ENCODE data around the gene SEMA4A.

Gene SEMA4A

GRCh38 chr1:156128654-156129597 is 24.5 kb upstream of the SEMA4A start:
- Histone ChIP-seq H3K27me3 (ENCODE audit: insufficient read depth, low read length) (no peaks in the 10 kb centered on the region), H3K27ac (ENCODE audit: low read length) (peak overlapping the region; percentile 49), H3K36me3 (ENCODE audit: insufficient read depth, low read depth, low read length) (peaks cover 14% of the 10 kb centered on the region; the same call in 1 of the 2 replicates), H3K9me3 (ENCODE audit: insufficient read depth, low read depth, low read length) (no peaks in the 10 kb centered on the region), H3K9ac (ENCODE audit: low read depth, low read length) (peak overlapping the region; percentile 67; the same call in 1 of the 2 replicates), H3K4me3 (ENCODE audit: low read length) (no peak overlapping the region), H3K4me1 (ENCODE audit: insufficient read depth, low read length) (peaks cover 27% of the 10 kb centered on the region)

GRCh38 chr1:156129687-156130577 is 23.5 kb upstream of the SEMA4A start:
- Histone ChIP-seq H3K9me3 (ENCODE audit: insufficient read depth, low read depth, low read length) (no peaks in the 10 kb centered on the region), H3K27me3 (ENCODE audit: insufficient read depth, low read length) (no peaks in the 10 kb centered on the region), H3K4me3 (ENCODE audit: low read length) (0 out of 2 replicates have a peak overlapping the region, but pooled peaks have one; percentile 2), H3K27ac (ENCODE audit: low read length) (peak overlapping the region; percentile 49), H3K4me1 (ENCODE audit: insufficient read depth, low read length) (peaks cover 26% of the 10 kb centered on the region), H3K36me3 (ENCODE audit: insufficient read depth, low read depth, low read length) (peaks cover 24% of the 10 kb centered on the region), H3K9ac (ENCODE audit: low read depth, low read length) (peak overlapping the region; percentile 67)

GRCh38 chr1:156130578-156130942 is 22.8 kb upstream of the SEMA4A start:
- Histone ChIP-seq H3K9me3 (ENCODE audit: insufficient read depth, low read depth, low read length) (no peaks in the 10 kb centered on the region), H3K27ac (ENCODE audit: low read length) (no peak overlapping the region), H3K27me3 (ENCODE audit: insufficient read depth, low read length) (no peaks in the 10 kb centered on the region), H3K4me3 (ENCODE audit: low read length) (no peak overlapping the region), H3K4me1 (ENCODE audit: insufficient read depth, low read length) (peaks cover 26% of the 10 kb centered on the region), H3K36me3 (ENCODE audit: insufficient read depth, low read depth, low read length) (peaks cover 29% of the 10 kb centered on the region), H3K9ac (ENCODE audit: low read depth, low read length) (no peak overlapping the region)

- peaks cover 56% of the 10 kb centered on the region for H3K36me3 ChIP-seq (ENCODE audit: insufficient read depth, low read depth, low read length)
These were observed 18.5 kb upstream of the SEMA4A start for GRCh38 chr1:156134716-156135435.

GRCh38 chr1:156135930-156136871 is 17.2 kb upstream of the SEMA4A start:
- Histone ChIP-seq H3K9ac (ENCODE audit: low read depth, low read length) (no peak overlapping the region), H3K4me3 (ENCODE audit: low read length) (no peak overlapping the region), H3K4me1 (ENCODE audit: insufficient read depth, low read length) (no peaks in the 10 kb centered on the region), H3K9me3 (ENCODE audit: insufficient read depth, low read depth, low read length) (no peaks in the 10 kb centered on the region), H3K27ac (ENCODE audit: low read length) (no peak overlapping the region), H3K36me3 (ENCODE audit: insufficient read depth, low read depth, low read length) (peaks cover 51% of the 10 kb centered on the region), H3K27me3 (ENCODE audit: insufficient read depth, low read length) (no peaks in the 10 kb centered on the region)

More at GRCh38 chr1:156134716-156135435, 18.5 kb upstream of the SEMA4A start:
- Histone ChIP-seq H3K9ac (ENCODE audit: low read depth, low read length) (no peak overlapping the region), H3K9me3 (ENCODE audit: insufficient read depth, low read depth, low read length) (no peaks in the 10 kb centered on the region), H3K27me3 (ENCODE audit: insufficient read depth, low read length) (no peaks in the 10 kb centered on the region), H3K4me3 (ENCODE audit: low read length) (no peak overlapping the region), H3K27ac (ENCODE audit: low read length) (no peak overlapping the region), H3K4me1 (ENCODE audit: insufficient read depth, low read length) (peaks cover 3% of the 10 kb centered on the region)

GRCh38 chr1:156136970-156137483 is 16.4 kb upstream of the SEMA4A start:
- H3K9me3 ChIP-seq (ENCODE audit: insufficient read depth, low read depth, low read length): no peaks in the 10 kb centered on the region
- H3K4me3 ChIP-seq (ENCODE audit: low read length): no peak overlapping the region
- no peak overlapping the region for H3K27ac ChIP-seq (ENCODE audit: low read length)
- no peaks in the 10 kb centered on the region for H3K27me3 ChIP-seq (ENCODE audit: insufficient read depth, low read length)
- no peaks in the 10 kb centered on the region for H3K4me1 ChIP-seq (ENCODE audit: insufficient read depth, low read length)
- peaks cover 46% of the 10 kb centered on the region for H3K36me3 ChIP-seq (ENCODE audit: insufficient read depth, low read depth, low read length)
- H3K9ac ChIP-seq (ENCODE audit: low read depth, low read length): no peak overlapping the region

- Histone ChIP-seq H3K9ac (ENCODE audit: low read depth, low read length) (no peak overlapping the region), H3K4me3 (ENCODE audit: low read length) (no peak overlapping the region), H3K9me3 (ENCODE audit: insufficient read depth, low read depth, low read length) (no peaks in the 10 kb centered on the region), H3K36me3 (ENCODE audit: insufficient read depth, low read depth, low read length) (peaks cover 46% of the 10 kb centered on the region), H3K27ac (ENCODE audit: low read length) (no peak overlapping the region), H3K27me3 (ENCODE audit: insufficient read depth, low read length) (no peaks in the 10 kb centered on the region), H3K4me1 (ENCODE audit: insufficient read depth, low read length) (no peaks in the 10 kb centered on the region)
These were observed 14.9 kb upstream of the SEMA4A start for GRCh38 chr1:156138458-156138867.

- no peaks in the 10 kb centered on the region for H3K27me3 ChIP-seq (ENCODE audit: insufficient read depth, low read length)
- no peak overlapping the region for H3K4me3 ChIP-seq (ENCODE audit: low read length)
- H3K9me3 ChIP-seq (ENCODE audit: insufficient read depth, low read depth, low read length): no peaks in the 10 kb centered on the region
- no peak overlapping the region for H3K9ac ChIP-seq (ENCODE audit: low read depth, low read length)
- H3K27ac ChIP-seq (ENCODE audit: low read length): no peak overlapping the region
- no peaks in the 10 kb centered on the region for H3K4me1 ChIP-seq (ENCODE audit: insufficient read depth, low read length)
- peaks cover 22% of the 10 kb centered on the region for H3K36me3 ChIP-seq (ENCODE audit: insufficient read depth, low read depth, low read length)
These were observed 12.3 kb upstream of the SEMA4A start for GRCh38 chr1:156140879-156141707.

- H3K27me3 ChIP-seq (ENCODE audit: insufficient read depth, low read length): no peaks in the 10 kb centered on the region
- no peak overlapping the region for H3K4me3 ChIP-seq (ENCODE audit: low read length)
- peaks cover 15% of the 10 kb centered on the region for H3K4me1 ChIP-seq (ENCODE audit: insufficient read depth, low read length)
- no peak overlapping the region for H3K9ac ChIP-seq (ENCODE audit: low read depth, low read length)
- H3K36me3 ChIP-seq (ENCODE audit: insufficient read depth, low read depth, low read length): no peaks in the 10 kb centered on the region
- no peak overlapping the region for H3K27ac ChIP-seq (ENCODE audit: low read length)
- no peaks in the 10 kb centered on the region for H3K9me3 ChIP-seq (ENCODE audit: insufficient read depth, low read depth, low read length)
These were observed 9.5 kb upstream of the SEMA4A start for GRCh38 chr1:156143765-156144489.

Measured in iPS-20b (cell line).